H1 (cell line): ENCODE results near the gene ZSCAN21.
A peak's percentile ranks its signal among the peaks of the same experiment; 100 is the strongest.

ENCODE experiments used
- ATF3 ChIP-seq: IDR thresholded peaks from 2 replicates; pipeline ENCODE4 v1.6.1; 2011; ENCODE audit warnings: low read depth, mild to moderate bottlenecking, low read length; ENCODE audit not compliant: insufficient read depth
- CBX5 ChIP-seq: fragments of 300-800, 300-1000 bp; sonication (generic); IDR thresholded peaks from 2 replicates; pipeline ENCODE4 v1.7.1; 2016; ENCODE audit warnings: antibody characterized with exemption, low read length, low read depth
- CHD7 ChIP-seq: fragments of 300-600 bp; sonication (generic); IDR thresholded peaks from 2 replicates; pipeline ENCODE4 v1.7.1; 2012; ENCODE audit warnings: low read length, moderate library complexity, mild to moderate bottlenecking, inconsistent platforms; ENCODE audit not compliant: insufficient replicate concordance
- CTCF ChIP-seq, 3 experiments: IDR thresholded peaks; 1 replicate in 2 of 3; 2 replicates in 1 of 3; pipeline versions ENCODE4 v1.5.1 to v1.6.1; 2011; ENCODE audit warnings: low read length in 3 of 3, mild to moderate bottlenecking in 3 of 3, inconsistent platforms in 2 of 3, low read depth in 1 of 3, moderate library complexity in 1 of 3; ENCODE audit not compliant: insufficient read depth in 1 of 3; ENCODE audit errors: control extremely low read depth in 1 of 3
- EP300 ChIP-seq, 2 experiments: IDR thresholded peaks; 1 replicate in 1 of 2; 2 replicates in 1 of 2; pipeline ENCODE4 v1.6.1; 2011 to 2012; ENCODE audit warnings: low read depth in 2 of 2, low read length in 2 of 2, mild to moderate bottlenecking in 2 of 2, borderline replicate concordance in 1 of 2, inconsistent platforms in 1 of 2, moderate library complexity in 1 of 2
- FOSL1 ChIP-seq: IDR thresholded peaks from 2 replicates; pipeline ENCODE4 v1.6.1; 2011; ENCODE audit warnings: mild to moderate bottlenecking, low read depth, low read length, moderate library complexity; ENCODE audit not compliant: insufficient read depth
- GABPA ChIP-seq: IDR thresholded peaks from 2 replicates; pipeline ENCODE4 v1.6.1; 2011; ENCODE audit warnings: mild to moderate bottlenecking, low read length, moderate library complexity, borderline replicate concordance; ENCODE audit not compliant: insufficient read depth
- MAX ChIP-seq: IDR thresholded peaks from 2 replicates; pipeline ENCODE4 v1.6.1; 2012; ENCODE audit warnings: inconsistent platforms
- NRF1 ChIP-seq: IDR thresholded peaks from 2 replicates; pipeline ENCODE4 v1.6.1; 2011; ENCODE audit warnings: mild to moderate bottlenecking, low read depth, low read length, improper control_type of control experiment
- POLR2A ChIP-seq, 2 experiments: IDR thresholded peaks; 1 replicate in 1 of 2; 2 replicates in 1 of 2; pipeline ENCODE4 v1.6.1; 2011; ENCODE audit warnings: low read depth in 2 of 2, low read length in 2 of 2, mild to moderate bottlenecking in 2 of 2; ENCODE audit errors: control extremely low read depth in 1 of 2
- POLR2AphosphoS5 ChIP-seq: IDR thresholded peaks from 2 replicates; pipeline ENCODE4 v1.6.1; 2011; ENCODE audit warnings: low read depth, low read length
- RAD21 ChIP-seq, 2 experiments: IDR thresholded peaks in 1 of 2; conservative IDR thresholded peaks in 1 of 2; 2 replicates each; pipeline ENCODE4 v1.6.1; 2011; ENCODE audit warnings: low read depth in 2 of 2, low read length in 2 of 2, improper control_type of control experiment in 1 of 2, inconsistent platforms in 1 of 2, mild to moderate bottlenecking in 1 of 2, moderate library complexity in 1 of 2
- TCF12 ChIP-seq: IDR thresholded peaks from 2 replicates; pipeline ENCODE4 v1.6.1; 2011; ENCODE audit warnings: low read depth, mild to moderate bottlenecking, low read length
- YY1 ChIP-seq: IDR thresholded peaks from 2 replicates; pipeline ENCODE4 v1.6.1; 2011; ENCODE audit warnings: low read depth, mild to moderate bottlenecking, low read length

GRCh38 chr7:100100420-100101015, 50.9 kb downstream of the ZSCAN21 start:
- TF ChIP-seq CTCF (IDR thresholded peaks at IDR 0.05; ENCODE audit: control extremely low read depth in 1 of 3, insufficient read depth in 1 of 3, low read depth in 1 of 3, low read length in 3 of 3): no peak
- peak in 1 of 2 experiments; percentile 61; a peak in 2 of 3 replicates for TF ChIP-seq POLR2A (IDR thresholded peaks at IDR 0.05; ENCODE audit: control extremely low read depth in 1 of 2, low read depth in 2 of 2, low read length in 2 of 2)
- no peak for TF ChIP-seq YY1
- no peak for TF ChIP-seq TCF12
- TF ChIP-seq ATF3: no peak
- peak; percentile 88 for TF ChIP-seq POLR2AphosphoS5
- no peak for TF ChIP-seq CBX5
- TF ChIP-seq FOSL1: no peak
- TF ChIP-seq RAD21 (IDR thresholded peaks at IDR 0.05 in 1 of 2, conservative IDR thresholded peaks at IDR 0.05 in 1 of 2; ENCODE audit: low read depth in 2 of 2, low read length in 2 of 2): no peak
- no peak for TF ChIP-seq CHD7
- peak; percentile 15; the same call in 1 of the 2 replicates for TF ChIP-seq NRF1
- peak; percentile 88 for TF ChIP-seq GABPA
- TF ChIP-seq MAX: peak; percentile 98
- TF ChIP-seq EP300 (IDR thresholded peaks at IDR 0.05; ENCODE audit: borderline replicate concordance in 1 of 2, low read depth in 2 of 2, low read length in 2 of 2): no peak; a peak in 1 of 3 replicates
